CD14-positive monocyte (primary cell): ENCODE data around the gene LIN28B. TPM values are rescaled to one million over a fixed set of nuclear protein-coding genes. Genes with fewer than 3 reads are reported as not detected.

Experiments used
- DNase-seq, 3 donors: peaks; one replicate each; pipeline ENCODE4 v3.0.0-alpha.2; 2011 to 2022
- H2AFZ ChIP-seq: 2 replicates; pipeline ENCODE4 v1.6.0; 2012; ENCODE audit warnings: mild to moderate bottlenecking, low read depth, low read length, inconsistent platforms; ENCODE audit not compliant: insufficient read depth, poor library complexity, severe bottlenecking
- H3K27ac ChIP-seq, 2 donors: 1 replicate in 1 of 2; 2 replicates in 1 of 2; pipeline ENCODE4 v1.5.1; 2012 to 2013; ENCODE audit warnings: low read length in 2 of 2, control low read depth in 1 of 2, inconsistent platforms in 1 of 2, low read depth in 1 of 2, mild to moderate bottlenecking in 1 of 2
- H3K27me3 ChIP-seq, 2 donors: one replicate each; pipeline versions ENCODE4 v1.6.0 to v1.6.1; 2011 to 2013; ENCODE audit warnings: low read length in 2 of 2; ENCODE audit not compliant: control insufficient read depth in 2 of 2, insufficient read depth in 2 of 2
- H3K36me3 ChIP-seq, 2 donors: replicated peaks in 1 of 2; 1 replicate in 1 of 2; 2 replicates in 1 of 2; pipeline versions ENCODE4 v1.5.1 to v1.6.1; 2012 to 2013; ENCODE audit warnings: low read length in 2 of 2, control low read depth in 1 of 2, inconsistent platforms in 1 of 2, mild to moderate bottlenecking in 1 of 2; ENCODE audit not compliant: insufficient read depth in 2 of 2, control insufficient read depth in 1 of 2
- H3K4me1 ChIP-seq, 2 donors: 1 replicate in 1 of 2; 2 replicates in 1 of 2; pipeline versions ENCODE4 v1.5.1 to v1.6.1; 2012 to 2013; ENCODE audit warnings: low read length in 2 of 2, control low read depth in 1 of 2, inconsistent platforms in 1 of 2, mild to moderate bottlenecking in 1 of 2, moderate library complexity in 1 of 2; ENCODE audit not compliant: insufficient read depth in 2 of 2, control insufficient read depth in 1 of 2
- H3K4me2 ChIP-seq: replicated peaks from 2 replicates; pipeline ENCODE3; 2012; ENCODE audit warnings: low read length, moderate library complexity, mild to moderate bottlenecking; ENCODE audit not compliant: poor library complexity, severe bottlenecking; ENCODE audit errors: extremely low read depth
- H3K4me3 ChIP-seq, 3 experiments: fragments of 200-600 bp in 1 of 3; sonication (generic) in 1 of 3; replicated peaks in 1 of 3; 1 replicate in 2 of 3; 2 replicates in 1 of 3; pipeline ENCODE4 v1.5.1; 2011 to 2013; ENCODE audit warnings: low read length in 3 of 3, mild to moderate bottlenecking in 3 of 3, control low read depth in 2 of 3, low read depth in 2 of 3, inconsistent platforms in 1 of 3, moderate library complexity in 1 of 3
- H3K79me2 ChIP-seq: 2 replicates; pipeline ENCODE4 v1.6.0; 2012; ENCODE audit warnings: mild to moderate bottlenecking, control low read depth, inconsistent platforms, low read length, moderate library complexity; ENCODE audit not compliant: insufficient read depth
- H3K9ac ChIP-seq: 2 replicates; pipeline ENCODE4 v1.6.0; 2017; ENCODE audit warnings: low read length, mild to moderate bottlenecking; ENCODE audit not compliant: insufficient read depth, poor library complexity, severe bottlenecking
- H3K9me3 ChIP-seq, 2 donors: replicated peaks in 1 of 2; 1 replicate in 1 of 2; 2 replicates in 1 of 2; pipeline versions ENCODE4 v1.5.1 to v1.6.1; 2012 to 2013; ENCODE audit warnings: low read length in 2 of 2, control low read depth in 1 of 2; ENCODE audit not compliant: control insufficient read depth in 1 of 2, insufficient read depth in 1 of 2
- H4K20me1 ChIP-seq: 2 replicates; pipeline ENCODE4 v1.6.0; 2012; ENCODE audit warnings: mild to moderate bottlenecking, low read length, control low read depth, moderate library complexity; ENCODE audit not compliant: insufficient read depth
- H3K27ac Mint-ChIP-seq, 7 donors: one replicate each; pipeline ENCODE4 v1.8.0; 2020; ENCODE audit warnings: mild to moderate bottlenecking in 7 of 7, mixed read lengths in 7 of 7, moderate library complexity in 6 of 7, inconsistent platforms in 2 of 7
- H3K27me3 Mint-ChIP-seq, 3 donors: one replicate each; pipeline ENCODE4 v1.8.0; 2021 to 2022; ENCODE audit warnings: low read depth in 3 of 3, mild to moderate bottlenecking in 3 of 3, mixed read lengths in 3 of 3, moderate library complexity in 3 of 3, inconsistent platforms in 1 of 3
- H3K36me3 Mint-ChIP-seq, 2 donors: one replicate each; pipeline ENCODE4 v1.8.0; 2020; ENCODE audit warnings: mixed read lengths in 2 of 2, inconsistent platforms in 1 of 2, mild to moderate bottlenecking in 1 of 2
- H3K4me1 Mint-ChIP-seq: one replicate; pipeline ENCODE4 v1.8.0; 2020; ENCODE audit warnings: mild to moderate bottlenecking, mixed read lengths
- H3K4me3 Mint-ChIP-seq, 2 donors: one replicate each; pipeline ENCODE4 v1.8.0; 2020; ENCODE audit warnings: mild to moderate bottlenecking in 2 of 2, mixed read lengths in 2 of 2, moderate library complexity in 1 of 2
- H3K9me3 Mint-ChIP-seq, 7 donors: one replicate each; pipeline ENCODE4 v1.8.0; 2020 to 2022; ENCODE audit warnings: mixed read lengths in 7 of 7, mild to moderate bottlenecking in 6 of 7, moderate library complexity in 6 of 7, inconsistent platforms in 2 of 7
- WGBS: methylation state at CpG from one replicate; pipeline ENCODE4 v1.1.5; 2013; ENCODE audit warnings: missing lambda C conversion rate; ENCODE audit not compliant: insufficient coverage; 5-methylcytosine and 5-hydroxymethylcytosine counted together
- intact Hi-C, 2 donors: fragments of 100-400 bp; cut with micrococcal nuclease; formaldehyde crosslinking; loops; one replicate each; pipeline versions ENCODE4 v1.15.0 to v1.15.1; 2023
- polyA plus RNA-seq, 3 donors: library from polyadenylated mRNA; depleted of rRNA in 1 of 3; unstranded in 2 of 3; stranded (reverse) in 1 of 3; fragments of 300-500 nt in 2 of 3; fragments of >200 nt in 1 of 3; fragmentation: Illumina TruSeq in 2 of 3; gene quantifications; 1 replicate in 2 of 3; 2 replicates in 1 of 3; pipeline ENCODE4 v1.2.3, GENCODE V29; 2012 to 2021
- TF ChIP-seq, protein P1 (sequence below): fragments of 200-600 bp; IDR thresholded peaks from one replicate; pipeline ENCODE4 v1.8.0; 2022; ENCODE audit warnings: antibody characterized with exemption, mild to moderate bottlenecking

LIN28B gene
- polyA plus RNA-seq, 3 donors: not detected

DNA sequence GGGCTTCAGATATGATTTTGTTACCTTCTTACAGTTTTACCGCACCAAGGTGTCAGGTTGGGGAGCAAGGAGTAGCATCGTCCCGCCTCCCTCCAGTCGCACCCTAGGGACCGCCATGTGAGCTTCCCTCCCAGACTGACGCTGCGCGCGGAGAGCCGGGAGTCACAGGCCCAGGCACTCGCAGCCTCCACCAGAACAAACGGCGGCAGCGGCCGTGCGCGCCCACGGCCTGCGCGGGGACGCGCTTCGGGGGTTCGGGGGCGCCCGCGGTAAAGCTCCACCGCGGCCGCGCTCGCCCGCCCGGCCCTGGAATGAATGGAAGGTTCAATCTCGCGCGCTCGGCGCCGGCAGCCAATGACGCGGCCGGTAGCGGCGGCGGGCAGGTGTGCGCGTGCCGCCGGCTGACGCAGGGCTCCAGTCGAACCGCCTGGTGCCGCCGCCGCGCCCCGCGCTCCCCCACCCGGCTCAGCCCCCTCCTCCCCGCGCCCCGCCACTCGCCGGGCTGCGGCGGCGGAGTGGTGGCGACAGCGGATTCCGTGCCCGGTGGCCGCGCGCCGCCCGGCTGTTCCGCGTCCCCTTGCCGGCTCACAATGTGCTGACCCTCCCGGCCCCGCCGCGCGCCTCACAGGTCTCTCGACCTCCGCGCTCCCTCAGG is 16.5 kb upstream of the LIN28B start:
- Mint-ChIP-seq H3K4me1 (peaks cover 8% of the 10 kb centered on the region), H3K27ac (no peak overlapping the region), H3K27me3 (peaks cover 38 to 50% (median 47%) of the 10 kb centered on the region in 3 donors), H3K36me3 (peaks cover 0 to 3% of the 10 kb centered on the region in 2 donors), H3K9me3 (peaks cover 6 to 22% (median 17%) of the 10 kb centered on the region in 7 donors), H3K4me3 (peak overlapping the region; percentile 62 to 92)
- Histone ChIP-seq H3K9ac (no peak overlapping the region), H3K27ac (no peak overlapping the region), H3K36me3 (no peaks in the 10 kb centered on the region), H3K4me3 (peak overlapping the region in 1 of 3 experiments; percentile 61), H3K79me2 (no peaks in the 10 kb centered on the region), H2AFZ (peak overlapping the region; percentile 67), H3K27me3 (peaks cover 40 to 68% of the 10 kb centered on the region in 2 donors), H4K20me1 (no peaks in the 10 kb centered on the region), H3K9me3 (peaks cover 0 to 18% of the 10 kb centered on the region in 2 donors), H3K4me2 (peak overlapping the region; percentile 65), H3K4me1 (peaks cover 8 to 12% of the 10 kb centered on the region in 2 donors)
- no peak for DNase-seq
- TF ChIP-seq, protein P1, sequence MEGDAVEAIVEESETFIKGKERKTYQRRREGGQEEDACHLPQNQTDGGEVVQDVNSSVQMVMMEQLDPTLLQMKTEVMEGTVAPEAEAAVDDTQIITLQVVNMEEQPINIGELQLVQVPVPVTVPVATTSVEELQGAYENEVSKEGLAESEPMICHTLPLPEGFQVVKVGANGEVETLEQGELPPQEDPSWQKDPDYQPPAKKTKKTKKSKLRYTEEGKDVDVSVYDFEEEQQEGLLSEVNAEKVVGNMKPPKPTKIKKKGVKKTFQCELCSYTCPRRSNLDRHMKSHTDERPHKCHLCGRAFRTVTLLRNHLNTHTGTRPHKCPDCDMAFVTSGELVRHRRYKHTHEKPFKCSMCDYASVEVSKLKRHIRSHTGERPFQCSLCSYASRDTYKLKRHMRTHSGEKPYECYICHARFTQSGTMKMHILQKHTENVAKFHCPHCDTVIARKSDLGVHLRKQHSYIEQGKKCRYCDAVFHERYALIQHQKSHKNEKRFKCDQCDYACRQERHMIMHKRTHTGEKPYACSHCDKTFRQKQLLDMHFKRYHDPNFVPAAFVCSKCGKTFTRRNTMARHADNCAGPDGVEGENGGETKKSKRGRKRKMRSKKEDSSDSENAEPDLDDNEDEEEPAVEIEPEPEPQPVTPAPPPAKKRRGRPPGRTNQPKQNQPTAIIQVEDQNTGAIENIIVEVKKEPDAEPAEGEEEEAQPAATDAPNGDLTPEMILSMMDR: no peak
- intact Hi-C loops: no loop called here
- WGBS: 21% methylated on average over 70 of the region's 88 CpGs

DNA sequence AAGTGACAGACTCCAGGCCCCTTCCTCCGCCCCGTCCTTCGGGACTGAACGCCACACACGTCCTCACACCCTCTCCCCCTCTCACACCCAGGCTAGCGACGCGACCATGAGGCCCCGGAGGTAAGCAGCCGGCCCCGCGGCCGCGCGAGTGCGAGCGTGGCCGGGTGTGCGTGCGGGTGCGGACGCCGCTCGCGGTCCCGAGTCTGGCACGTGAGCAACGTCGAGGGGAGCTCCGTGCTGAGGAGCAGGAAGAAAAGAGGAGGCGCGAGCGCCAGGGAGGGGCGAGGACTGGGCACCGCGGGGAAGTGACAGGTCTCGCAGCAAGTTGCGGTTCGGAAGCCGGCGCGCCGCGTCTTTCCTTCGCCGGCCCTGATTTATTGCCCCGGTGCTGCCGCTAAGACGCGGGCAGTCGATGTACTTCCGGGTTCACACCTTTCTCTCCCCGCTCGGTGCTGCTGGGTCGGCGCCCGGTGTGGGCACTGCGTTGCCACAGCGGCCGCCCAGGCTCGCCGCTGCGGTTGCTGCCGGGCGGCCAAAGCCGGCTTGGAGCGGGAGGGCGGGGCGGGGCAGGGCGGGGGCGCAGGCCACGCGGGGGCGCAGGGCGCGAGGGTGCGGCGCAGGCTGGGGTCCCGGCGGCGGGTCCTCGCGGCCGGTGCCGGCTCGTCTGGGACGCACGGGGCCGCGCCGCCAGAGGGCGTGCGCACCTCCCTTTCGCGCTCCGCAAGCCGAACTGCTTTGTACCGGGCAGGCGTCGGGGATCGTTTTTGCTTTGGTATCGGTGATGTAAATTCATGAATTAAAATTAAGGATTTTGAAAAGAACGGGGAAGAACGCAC is 15.8 kb upstream of the LIN28B start:
- Mint-ChIP-seq H3K27me3 (peaks cover 38 to 46% (median 44%) of the 10 kb centered on the region in 3 donors), H3K27ac (no peak overlapping the region), H3K4me3 (peak overlapping the region; percentile 68 to 92), H3K36me3 (peaks cover 0 to 3% of the 10 kb centered on the region in 2 donors), H3K9me3 (peaks cover 6 to 22% (median 17%) of the 10 kb centered on the region in 7 donors), H3K4me1 (peaks cover 8% of the 10 kb centered on the region)
- intact Hi-C loops: no loop called here
- Histone ChIP-seq H3K9me3 (peaks cover 0 to 18% of the 10 kb centered on the region in 2 donors), H3K27ac (no peak overlapping the region), H3K79me2 (no peaks in the 10 kb centered on the region), H3K9ac (no peak overlapping the region), H3K4me3 (peak overlapping the region in 2 of 3 experiments; percentile 23 to 61), H4K20me1 (no peaks in the 10 kb centered on the region), H3K4me1 (peaks cover 8 to 12% of the 10 kb centered on the region in 2 donors), H3K27me3 (peaks cover 43 to 71% of the 10 kb centered on the region in 2 donors), H3K4me2 (peak overlapping the region; percentile 65), H3K36me3 (no peaks in the 10 kb centered on the region), H2AFZ (peak overlapping the region; percentile 67)
- TF ChIP-seq, protein P1: peak; percentile 59
- peak in 2 of 3 donors; percentile 1 to 38 for DNase-seq
- WGBS: 1% methylated on average over 104 of the region's 104 CpGs
